ENCODE results near the gene ZC3H7A.

DNA sequence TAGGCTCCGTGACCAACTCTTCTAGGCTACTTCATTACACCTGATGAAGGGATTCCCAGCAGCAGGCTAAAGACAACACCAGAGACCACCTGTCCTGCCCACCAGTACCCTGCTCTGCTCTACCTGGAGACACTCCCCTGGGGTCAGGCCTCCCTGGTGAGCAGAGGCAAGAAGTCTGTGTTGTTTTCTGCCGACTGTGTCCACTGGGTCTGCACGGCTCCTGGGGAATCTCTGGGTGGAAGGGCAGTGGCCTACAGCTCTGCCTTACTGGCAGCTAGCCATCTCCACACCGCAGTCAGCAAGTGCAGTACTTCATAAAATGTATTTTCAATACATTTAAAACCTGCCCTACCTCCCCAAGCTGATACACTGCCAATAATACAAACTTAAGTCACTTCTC is 47.4 kb upstream of the ZC3H7A start:
- TF ChIP-seq EZH2 (IDR thresholded peaks at IDR 0.05; ENCODE audit: low read depth), result no peak
- TF ChIP-seq, protein P1, sequence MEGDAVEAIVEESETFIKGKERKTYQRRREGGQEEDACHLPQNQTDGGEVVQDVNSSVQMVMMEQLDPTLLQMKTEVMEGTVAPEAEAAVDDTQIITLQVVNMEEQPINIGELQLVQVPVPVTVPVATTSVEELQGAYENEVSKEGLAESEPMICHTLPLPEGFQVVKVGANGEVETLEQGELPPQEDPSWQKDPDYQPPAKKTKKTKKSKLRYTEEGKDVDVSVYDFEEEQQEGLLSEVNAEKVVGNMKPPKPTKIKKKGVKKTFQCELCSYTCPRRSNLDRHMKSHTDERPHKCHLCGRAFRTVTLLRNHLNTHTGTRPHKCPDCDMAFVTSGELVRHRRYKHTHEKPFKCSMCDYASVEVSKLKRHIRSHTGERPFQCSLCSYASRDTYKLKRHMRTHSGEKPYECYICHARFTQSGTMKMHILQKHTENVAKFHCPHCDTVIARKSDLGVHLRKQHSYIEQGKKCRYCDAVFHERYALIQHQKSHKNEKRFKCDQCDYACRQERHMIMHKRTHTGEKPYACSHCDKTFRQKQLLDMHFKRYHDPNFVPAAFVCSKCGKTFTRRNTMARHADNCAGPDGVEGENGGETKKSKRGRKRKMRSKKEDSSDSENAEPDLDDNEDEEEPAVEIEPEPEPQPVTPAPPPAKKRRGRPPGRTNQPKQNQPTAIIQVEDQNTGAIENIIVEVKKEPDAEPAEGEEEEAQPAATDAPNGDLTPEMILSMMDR (conservative IDR thresholded peaks at IDR 0.05), result no peak
